Omental fat pad (tissue), 4 donors: ENCODE results near the gene RTN4. TPM values are rescaled to one million over a fixed set of nuclear protein-coding genes. Genes with fewer than 3 reads are reported as not detected.

Experiments used
- ATAC-seq: fragments of 150-250 bp; one replicate; pipeline ENCODE4 v1.9.1; 2016; ENCODE audit warnings: mild to moderate bottlenecking, moderate library complexity; ENCODE audit not compliant: low FRiP score
- DNase-seq: peaks from one replicate; pipeline ENCODE4 v3.0.0-alpha.2; 2019; ENCODE audit warnings: low spot score
- CTCF ChIP-seq, 3 donors: fragments of 450-650 bp; IDR thresholded peaks; one replicate each; pipeline ENCODE4 v1.5.1; 2016 to 2017; ENCODE audit warnings: antibody characterized with exemption in 3 of 3, mild to moderate bottlenecking in 3 of 3, moderate library complexity in 2 of 3
- small RNA-seq: library from RNA; depleted of rRNA; stranded (forward); fragments of <200 nt; gene quantifications from one replicate; pipeline ENCODE3, GENCODE V24; 2016
- total RNA-seq, 4 donors: library from RNA; depleted of rRNA; stranded (reverse); fragments of >200 nt; gene quantifications; one replicate each; pipeline ENCODE4 v1.1.0, GENCODE V29; 2016

RTN4 gene
- total RNA-seq, 4 donors from 2014 or later: 308 to 566 (median 400) TPM

- no peak for DNase-seq
- no peak for TF ChIP-seq CTCF (IDR thresholded peaks at IDR 0.05)
- no peak for ATAC-seq
Measured at GRCh38 chr2:54927751-54928615, 122.3 kb downstream of the RTN4 start.

- TF ChIP-seq CTCF (IDR thresholded peaks at IDR 0.05): no peak
- ATAC-seq (no peak), DNase-seq (no peak)
Measured at GRCh38 chr2:54927085-54927750, 123.0 kb downstream of the RTN4 start.

- ATAC-seq (no peak), DNase-seq (no peak)
- no peak for TF ChIP-seq CTCF (IDR thresholded peaks at IDR 0.05)
Measured at GRCh38 chr2:54925022-54925421, 125.2 kb downstream of the RTN4 start.

- TF ChIP-seq CTCF (IDR thresholded peaks at IDR 0.05): no peak
- ATAC-seq (no peak), DNase-seq (no peak)
Measured at GRCh38 chr2:54924121-54924520, 126.1 kb downstream of the RTN4 start.

Small RNA genes within 50 kb of the gene (small RNA-seq; reads per million reads assigned to genes)
- not detected for gene RNU6-433P

Other genes starting within 250 kb of the RTN4 start
- 1 to 10 TPM; 5.6 to 7.7 (median 6.0) TPM for gene CLHC1, start 181.8 kb upstream of the RTN4 start, total RNA-seq
- 1,000 to 10,000 TPM; 1,333 to 2,174 (median 1,743) TPM for gene RPS27A, start 182.2 kb upstream of the RTN4 start, total RNA-seq
- 10 to 100 TPM; 21.5 to 25.3 (median 22.9) TPM for gene MTIF2, start 218.8 kb upstream of the RTN4 start, total RNA-seq